Pancreas (tissue), 10 donors: ENCODE data around the gene EYA3. TPM values are rescaled to one million over a fixed set of nuclear protein-coding genes. Genes with fewer than 3 reads are reported as not detected.
"Not testable (repeated sequence)": the region's sequence is repeated elsewhere in the genome, so short reads cannot be mapped to it uniquely, and the experiment has no call there.

Source experiments
- ATAC-seq, 4 donors: fragments of 200-7000 bp; cut with Tn5 transposase; one replicate each; pipeline versions ENCODE4 v1.8.0 to v1.9.1; 2020; ENCODE audit warnings: mild to moderate bottlenecking in 4 of 4, moderate library complexity in 4 of 4
- DNase-seq, 6 donors: peaks; one replicate each; pipeline ENCODE4 v3.0.0-alpha.2; 2020
- FAIRE-seq: peaks from 2 replicates; lab custom pipeline; 2012; peaks lifted over from hg19 to GRCh38; lab: Jason Lieb, UNC
- H3K27ac ChIP-seq, 4 donors: fragments of 200-600 bp; sonication (generic); 1 replicate in 3 of 4; 2 replicates in 1 of 4; pipeline versions ENCODE4 v1.5.0 to v1.8.0; 2020
- H3K27me3 ChIP-seq, 4 donors: fragments of 200-600 bp; one replicate each; pipeline ENCODE4 v1.8.0; 2021
- H3K36me3 ChIP-seq, 3 donors: fragments of 200-600 bp; sonication (generic) in 1 of 3; one replicate each; pipeline versions ENCODE4 v1.5.0 to v1.8.0; 2020 to 2021
- H3K4me1 ChIP-seq, 3 donors: fragments of 200-600 bp; one replicate each; pipeline ENCODE4 v1.8.0; 2021
- H3K4me3 ChIP-seq, 4 donors: fragments of 200-600 bp; sonication (generic) in 2 of 4; one replicate each; pipeline versions ENCODE4 v1.5.0 to v1.8.0; 2020 to 2021
- H3K9me3 ChIP-seq, 4 donors: fragments of 200-600 bp; one replicate each; pipeline ENCODE4 v1.8.0; 2021
- WGBS, 2 donors: extraction: QIAGEN DNeasy Blood & Tissue Kit; methylation state at CpG; one replicate each; pipeline ENCODE4 v1.1.7; 2013; 5-methylcytosine and 5-hydroxymethylcytosine counted together
- intact Hi-C, 3 donors: fragments of 100-400 bp; cut with DNase I; formaldehyde crosslinking; loops; one replicate each; pipeline versions ENCODE4 v1.11.1 to v1.14.2; 2022
- polyA plus RNA-seq, 2 donors: library from polyadenylated mRNA; stranded (reverse); fragments of 200-250 nt; gene quantifications; one replicate each; pipeline ENCODE4 v1.2.3, GENCODE V29; 2013
- total RNA-seq, 6 donors: library from RNA; stranded (reverse); fragmentation: NEBNext Ultra II Directional in 4 of 6; extraction: Animal tissue kit (Norgen Biotek cat#: 25700) in 4 of 6; gene quantifications; one replicate each; pipeline versions ENCODE4 v1.2.1 to v1.2.4, GENCODE V29; 2021 to 2023
- TF ChIP-seq, protein P1 (sequence below), 4 donors: fragments of 200-600 bp; sonication (generic) in 3 of 4; IDR thresholded peaks; one replicate each; pipeline versions ENCODE4 v1.5.0 to v1.8.0; 2021; ENCODE audit warnings: antibody characterized with exemption in 4 of 4
- donor health status: healthy with polysubstance abuse.
- donor health status: DM: no; HTN: no; CAD: no; lungs with moderate emphysema.
- donor health status: DM: no; HTN: no; CAD: no.
- donor health status: control.
- donor health status: control.
- donor health status: Bipolar disorder and iron deficiency.
- donor health status: DM: yes; HTN: yes; CAD: no.
- donor health status: DM: no; HTN: no; CAD: no.
- donor health status: DM: no; HTN: no; CAD: no.
- donor health status: DM: yes; HTN: yes; CAD: no.

Gene EYA3
- total and polyA plus RNA-seq, 8 donors: 3.4 to 14.6 (median 6.9) TPM

DNA sequence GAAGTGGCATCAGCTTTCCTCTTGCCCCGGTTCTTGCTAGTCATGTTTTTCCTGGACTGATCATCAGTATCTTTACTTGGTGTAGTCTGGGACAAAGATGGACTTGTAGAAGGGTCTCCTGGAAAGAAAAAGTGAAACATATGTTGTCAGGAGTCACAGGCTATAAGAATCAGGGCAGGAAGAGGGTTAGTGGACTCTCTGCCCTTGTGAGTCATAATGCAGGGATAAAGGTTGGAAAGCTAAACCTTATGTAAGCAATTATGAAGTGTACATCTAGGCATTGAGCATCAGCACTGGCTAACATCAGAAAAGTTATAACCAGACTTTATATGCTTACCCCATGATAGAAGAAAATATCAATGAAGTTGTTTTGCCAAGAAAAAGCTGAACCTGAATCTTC lies 77.4 kb downstream of the EYA3 start:
- H3K36me3 ChIP-seq: peaks cover 3 to 36% (median 9%) of the 10 kb centered on the region in 3 donors
- H3K4me3 ChIP-seq: no peak overlapping the region
- intact Hi-C loops: no loop called here
- no peak for ATAC-seq
- no peak overlapping the region for H3K27ac ChIP-seq
- no peaks in the 10 kb centered on the region for H3K27me3 ChIP-seq
- DNase-seq: no peak
- no peaks in the 10 kb centered on the region for H3K4me1 ChIP-seq
- TF ChIP-seq, protein P1, sequence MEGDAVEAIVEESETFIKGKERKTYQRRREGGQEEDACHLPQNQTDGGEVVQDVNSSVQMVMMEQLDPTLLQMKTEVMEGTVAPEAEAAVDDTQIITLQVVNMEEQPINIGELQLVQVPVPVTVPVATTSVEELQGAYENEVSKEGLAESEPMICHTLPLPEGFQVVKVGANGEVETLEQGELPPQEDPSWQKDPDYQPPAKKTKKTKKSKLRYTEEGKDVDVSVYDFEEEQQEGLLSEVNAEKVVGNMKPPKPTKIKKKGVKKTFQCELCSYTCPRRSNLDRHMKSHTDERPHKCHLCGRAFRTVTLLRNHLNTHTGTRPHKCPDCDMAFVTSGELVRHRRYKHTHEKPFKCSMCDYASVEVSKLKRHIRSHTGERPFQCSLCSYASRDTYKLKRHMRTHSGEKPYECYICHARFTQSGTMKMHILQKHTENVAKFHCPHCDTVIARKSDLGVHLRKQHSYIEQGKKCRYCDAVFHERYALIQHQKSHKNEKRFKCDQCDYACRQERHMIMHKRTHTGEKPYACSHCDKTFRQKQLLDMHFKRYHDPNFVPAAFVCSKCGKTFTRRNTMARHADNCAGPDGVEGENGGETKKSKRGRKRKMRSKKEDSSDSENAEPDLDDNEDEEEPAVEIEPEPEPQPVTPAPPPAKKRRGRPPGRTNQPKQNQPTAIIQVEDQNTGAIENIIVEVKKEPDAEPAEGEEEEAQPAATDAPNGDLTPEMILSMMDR (IDR thresholded peaks at IDR 0.05): no peak
- no peaks in the 10 kb centered on the region for H3K9me3 ChIP-seq
- FAIRE-seq: no peak
- 93 to 94% methylated on average over 1 of the region's 1 CpG for WGBS, 2 donors

DNA sequence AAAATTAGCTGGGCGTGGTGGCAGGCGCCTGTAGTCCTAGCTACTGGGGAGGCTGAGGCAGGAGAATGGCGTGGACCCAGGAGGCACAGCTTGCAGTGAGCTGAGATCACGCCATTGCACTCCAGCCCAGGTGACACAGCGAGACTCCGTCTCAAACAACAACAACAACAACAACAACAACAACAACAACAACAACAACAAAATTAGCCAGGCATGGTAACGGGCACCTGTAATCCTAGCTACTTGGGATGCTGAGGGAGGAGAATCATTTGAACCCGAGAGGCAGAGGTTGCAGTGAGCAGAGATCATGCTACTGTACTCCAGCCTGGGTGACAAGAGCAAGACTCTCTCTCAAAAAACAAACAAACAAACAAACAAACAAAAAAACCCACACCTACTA lies 85.3 kb downstream of the EYA3 start:
- DNase-seq, FAIRE-seq, H3K27ac ChIP-seq, H3K4me1 ChIP-seq, intact Hi-C loops, ATAC-seq, H3K4me3 ChIP-seq, H3K27me3 ChIP-seq, H3K9me3 ChIP-seq: not testable (repeated sequence)
- 95 to 97% methylated on average over 7 to 8 of the region's 8 CpGs for WGBS, 2 donors
- peaks cover 0 to 18% (median 0%) of the 10 kb centered on the region in 3 donors for H3K36me3 ChIP-seq

DNA sequence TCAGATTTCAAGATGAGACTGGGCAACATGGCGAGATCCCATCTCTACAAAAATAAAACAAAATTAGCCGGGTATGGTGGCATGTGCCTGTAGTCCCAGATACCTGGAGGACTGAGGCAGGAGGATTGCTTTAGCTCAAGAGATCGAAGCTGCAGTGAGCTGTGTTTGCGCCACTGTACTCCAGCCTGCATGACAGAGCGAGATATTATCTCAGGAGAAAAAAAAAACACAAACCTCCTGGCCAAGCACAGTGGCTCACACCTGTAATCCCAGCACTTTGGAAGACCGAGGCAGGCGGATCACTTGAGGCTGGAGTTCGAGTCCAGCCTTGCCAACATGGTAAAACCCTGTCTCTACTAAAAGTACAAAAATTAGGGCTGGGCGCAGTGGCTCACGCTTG lies 85.8 kb downstream of the EYA3 start:
- no peaks in the 10 kb centered on the region for H3K9me3 ChIP-seq
- FAIRE-seq: no peak
- peaks cover 0 to 23% (median 3%) of the 10 kb centered on the region in 3 donors for H3K36me3 ChIP-seq
- H3K27me3 ChIP-seq: no peaks in the 10 kb centered on the region
- intact Hi-C loops: no loop called here
- no peak overlapping the region for H3K4me3 ChIP-seq
- no peak for DNase-seq
- H3K4me1 ChIP-seq: no peaks in the 10 kb centered on the region
- no peak overlapping the region for H3K27ac ChIP-seq
- WGBS, 2 donors: 96 to 100% methylated on average over 10 of the region's 10 CpGs
- no peak for ATAC-seq
- TF ChIP-seq, protein P1 (IDR thresholded peaks at IDR 0.05): no peak

DNA sequence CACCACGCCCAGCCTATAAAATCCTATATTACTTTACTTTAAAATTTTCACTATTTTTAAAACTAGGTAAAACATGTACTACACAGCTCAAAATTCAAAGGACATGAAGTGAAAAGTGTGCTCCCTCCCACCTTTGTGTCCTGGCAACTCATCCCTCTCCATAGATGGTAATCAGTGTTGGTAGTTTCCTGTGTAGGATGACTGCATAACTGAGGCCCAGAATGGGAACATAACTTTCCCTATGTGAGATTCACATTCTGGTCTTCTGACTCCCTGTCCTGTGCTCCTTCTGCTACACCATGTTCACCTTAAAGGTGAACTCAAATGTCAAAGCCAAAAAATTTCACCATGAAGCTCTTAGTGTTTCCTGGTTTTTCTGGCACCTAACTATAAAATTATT lies 89.4 kb downstream of the EYA3 start:
- no peak for ATAC-seq
- intact Hi-C loops: no loop called here

DNA sequence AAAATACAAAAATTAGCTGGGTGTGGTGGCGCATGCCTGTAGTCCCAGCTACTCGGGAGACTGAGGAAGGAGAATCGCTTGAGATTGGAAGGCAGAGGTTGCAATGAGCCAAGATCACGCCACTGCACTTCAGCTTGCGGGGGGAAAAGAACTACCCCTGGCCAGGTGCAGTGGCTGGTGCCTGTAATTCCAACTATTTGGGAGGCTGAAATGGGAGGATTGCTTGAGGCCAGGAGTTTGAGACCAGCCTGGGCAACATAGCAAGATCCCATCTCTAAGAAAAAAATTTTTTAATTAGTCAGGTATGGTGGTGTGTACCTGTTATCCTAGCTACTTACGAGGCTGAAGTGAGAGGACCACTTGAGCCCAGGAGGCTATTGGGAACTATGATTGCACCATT lies 93.9 kb downstream of the EYA3 start:
- DNase-seq, H3K9me3 ChIP-seq, H3K27ac ChIP-seq, FAIRE-seq, ATAC-seq, H3K4me1 ChIP-seq, H3K27me3 ChIP-seq, intact Hi-C loops, H3K4me3 ChIP-seq: not testable (repeated sequence)
- H3K36me3 ChIP-seq: peaks cover 3 to 43% (median 11%) of the 10 kb centered on the region in 3 donors
- WGBS, 2 donors: 95 to 100% methylated on average over 6 of the region's 6 CpGs

More for the DNA sequence above, 89.4 kb downstream of the EYA3 start:
- DNase-seq (no peak), FAIRE-seq (no peak)
- peaks cover 0 to 29% (median 11%) of the 10 kb centered on the region in 3 donors for H3K36me3 ChIP-seq
- H3K4me1 ChIP-seq: no peaks in the 10 kb centered on the region
- H3K9me3 ChIP-seq: no peaks in the 10 kb centered on the region
- 89 to 98% methylated on average over 1 of the region's 1 CpG for WGBS, 2 donors
- TF ChIP-seq, protein P1 (IDR thresholded peaks at IDR 0.05): no peak
- no peaks in the 10 kb centered on the region for H3K27me3 ChIP-seq
- no peak overlapping the region for H3K27ac ChIP-seq
- no peak overlapping the region for H3K4me3 ChIP-seq

DNA sequence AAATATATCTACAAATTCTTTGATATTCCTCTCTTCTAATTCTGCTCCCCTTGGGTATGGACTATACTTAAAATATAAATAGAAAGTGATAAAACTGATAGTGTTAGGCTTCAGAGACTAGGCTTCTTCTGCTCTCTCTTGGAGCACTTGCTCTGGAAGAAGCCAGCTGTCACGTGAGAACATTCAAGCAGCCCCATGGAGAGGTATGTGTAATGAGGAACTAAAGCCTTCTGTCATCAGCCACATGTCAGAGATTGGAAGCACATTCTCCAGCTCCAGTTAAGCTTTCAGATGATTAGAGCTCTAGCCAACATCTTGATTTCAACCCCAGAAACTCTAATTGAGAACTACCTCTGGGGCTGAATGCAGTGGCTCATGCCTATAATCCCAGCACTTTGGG lies 94.3 kb downstream of the EYA3 start:
- intact Hi-C loops: no loop called here
- ATAC-seq (peak in 1 of 4 donors; percentile 44), DNase-seq (no peak), FAIRE-seq (no peak)
- no peak overlapping the region for H3K27ac ChIP-seq
- peaks cover 3 to 43% (median 11%) of the 10 kb centered on the region in 3 donors for H3K36me3 ChIP-seq
- TF ChIP-seq, protein P1 (IDR thresholded peaks at IDR 0.05): no peak
- H3K4me1 ChIP-seq: no peaks in the 10 kb centered on the region
- H3K4me3 ChIP-seq: no peak overlapping the region
- H3K9me3 ChIP-seq: no peaks in the 10 kb centered on the region
- 83 to 90% methylated on average over 1 of the region's 1 CpG for WGBS, 2 donors
- no peaks in the 10 kb centered on the region for H3K27me3 ChIP-seq
